OCI-LY1 (cell line): ENCODE measurements around the gene TMEM52.

ENCODE experiments used
- EZH2 ChIP-seq: fragments of 200-600 bp; sonication (generic), shearing (Covaris generic); IDR thresholded peaks from 2 replicates; pipeline ENCODE4 v1.8.0; 2017; ENCODE audit warnings: borderline replicate concordance, mixed run types, mild to moderate bottlenecking, antibody characterized with exemption, low read length, moderate library complexity, mixed read lengths
- TF ChIP-seq, protein P1 (sequence below): fragments of 200-600 bp; sonication (generic), shearing (Covaris generic); IDR thresholded peaks from 2 replicates; pipeline ENCODE4 v1.5.1; 2017; ENCODE audit warnings: mild to moderate bottlenecking, antibody characterized with exemption, low read length, moderate library complexity, mixed read lengths

DNA sequence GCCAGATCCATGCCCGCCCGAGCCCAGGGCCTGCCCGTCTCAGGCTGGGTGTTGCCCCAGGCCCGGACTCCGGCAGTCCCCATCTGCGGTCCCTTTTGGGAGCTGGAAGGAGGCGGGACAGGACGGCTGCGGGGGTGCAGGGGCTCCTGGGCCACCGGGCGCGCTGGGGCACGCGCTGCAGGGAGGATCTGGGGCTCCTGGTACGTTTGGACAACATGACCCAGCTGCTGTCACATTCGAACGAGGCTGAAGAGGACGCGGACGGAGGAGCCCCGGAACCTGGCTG lies 10.6 kb downstream of the TMEM52 start:
- TF ChIP-seq, protein P1, sequence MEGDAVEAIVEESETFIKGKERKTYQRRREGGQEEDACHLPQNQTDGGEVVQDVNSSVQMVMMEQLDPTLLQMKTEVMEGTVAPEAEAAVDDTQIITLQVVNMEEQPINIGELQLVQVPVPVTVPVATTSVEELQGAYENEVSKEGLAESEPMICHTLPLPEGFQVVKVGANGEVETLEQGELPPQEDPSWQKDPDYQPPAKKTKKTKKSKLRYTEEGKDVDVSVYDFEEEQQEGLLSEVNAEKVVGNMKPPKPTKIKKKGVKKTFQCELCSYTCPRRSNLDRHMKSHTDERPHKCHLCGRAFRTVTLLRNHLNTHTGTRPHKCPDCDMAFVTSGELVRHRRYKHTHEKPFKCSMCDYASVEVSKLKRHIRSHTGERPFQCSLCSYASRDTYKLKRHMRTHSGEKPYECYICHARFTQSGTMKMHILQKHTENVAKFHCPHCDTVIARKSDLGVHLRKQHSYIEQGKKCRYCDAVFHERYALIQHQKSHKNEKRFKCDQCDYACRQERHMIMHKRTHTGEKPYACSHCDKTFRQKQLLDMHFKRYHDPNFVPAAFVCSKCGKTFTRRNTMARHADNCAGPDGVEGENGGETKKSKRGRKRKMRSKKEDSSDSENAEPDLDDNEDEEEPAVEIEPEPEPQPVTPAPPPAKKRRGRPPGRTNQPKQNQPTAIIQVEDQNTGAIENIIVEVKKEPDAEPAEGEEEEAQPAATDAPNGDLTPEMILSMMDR = no peak
- no peak for TF ChIP-seq EZH2
